Epithelial cell of esophagus (primary cell): ENCODE data around the gene DSCAML1.

ENCODE experiments used
- DNase-seq: peaks from one replicate; pipeline ENCODE4 v3.0.0; 2010; ENCODE audit warnings: low read depth
- H3K4me3 ChIP-seq: 2 replicates; pipeline ENCODE4 v1.5.1; 2011; ENCODE audit warnings: mild to moderate bottlenecking, low read length, control low read depth
- CTCF ChIP-seq: IDR thresholded peaks from 2 replicates; pipeline ENCODE4 v1.5.1; 2011; ENCODE audit warnings: low read depth, mild to moderate bottlenecking, low read length, control low read depth, inconsistent platforms; ENCODE audit not compliant: insufficient read depth; ENCODE audit errors: missing control alignments

The DSCAML1 gene

GRCh38 chr11:117560780-117561530 lies 236.1 kb downstream of the DSCAML1 start:
- no peak overlapping the region for H3K4me3 ChIP-seq
- no peak for TF ChIP-seq CTCF
- no peak for DNase-seq

- no peak overlapping the region for H3K4me3 ChIP-seq
- TF ChIP-seq CTCF = no peak
Measured at GRCh38 chr11:117559698-117560097, 237.3 kb downstream of the DSCAML1 start.

GRCh38 chr11:117557361-117557760 lies 239.7 kb downstream of the DSCAML1 start:
- no peak for TF ChIP-seq CTCF
- no peak for DNase-seq
- no peak overlapping the region for H3K4me3 ChIP-seq

More at GRCh38 chr11:117559698-117560097, 237.3 kb downstream of the DSCAML1 start:
- no peak for DNase-seq

GRCh38 chr11:117554601-117555333 lies 242.2 kb downstream of the DSCAML1 start:
- DNase-seq = peak; percentile 41
- no peak for TF ChIP-seq CTCF
- H3K4me3 ChIP-seq = no peak overlapping the region

GRCh38 chr11:117552626-117553025 lies 244.4 kb downstream of the DSCAML1 start:
- H3K4me3 ChIP-seq = no peak overlapping the region
- DNase-seq = no peak
- no peak for TF ChIP-seq CTCF

- H3K4me3 ChIP-seq = no peak overlapping the region
- no peak for TF ChIP-seq CTCF
- DNase-seq = no peak
Measured at GRCh38 chr11:117551761-117552343, 245.2 kb downstream of the DSCAML1 start.
